ENCODE data around the gene MARK4.

MARK4 gene

DNA sequence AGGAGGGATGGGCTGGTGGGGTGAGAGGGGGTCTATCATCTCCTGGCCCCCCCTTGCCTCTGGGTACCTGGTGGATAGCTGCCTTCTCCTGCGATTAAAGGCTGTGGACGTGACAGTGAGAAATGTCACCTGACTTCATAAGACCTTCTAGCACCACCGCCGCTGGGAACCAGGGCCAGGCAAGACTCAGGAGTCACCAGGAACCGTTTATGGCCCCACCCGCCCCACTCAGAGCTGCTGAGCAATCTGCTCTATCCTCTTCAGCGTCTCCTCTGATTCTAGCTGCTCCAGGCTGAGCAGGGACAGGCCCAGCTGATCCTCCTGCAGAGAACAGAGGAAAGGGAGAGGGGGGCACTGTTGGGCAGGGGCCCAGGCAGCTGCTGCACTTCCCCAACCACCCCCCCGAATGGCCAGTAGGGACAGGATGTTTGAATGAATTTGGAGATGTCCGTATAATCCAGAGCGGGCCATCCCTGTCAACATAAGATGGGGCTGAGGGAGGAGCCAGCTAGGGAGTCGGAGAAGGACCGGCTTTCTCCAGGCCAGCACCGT lies 100.4 kb downstream of the MARK4 start:
- no peak for DNase-seq (ENCODE audit: low read depth)
- no peak overlapping the region for H3K4me3 ChIP-seq (ENCODE audit: low read length)
- TF ChIP-seq, protein P1, sequence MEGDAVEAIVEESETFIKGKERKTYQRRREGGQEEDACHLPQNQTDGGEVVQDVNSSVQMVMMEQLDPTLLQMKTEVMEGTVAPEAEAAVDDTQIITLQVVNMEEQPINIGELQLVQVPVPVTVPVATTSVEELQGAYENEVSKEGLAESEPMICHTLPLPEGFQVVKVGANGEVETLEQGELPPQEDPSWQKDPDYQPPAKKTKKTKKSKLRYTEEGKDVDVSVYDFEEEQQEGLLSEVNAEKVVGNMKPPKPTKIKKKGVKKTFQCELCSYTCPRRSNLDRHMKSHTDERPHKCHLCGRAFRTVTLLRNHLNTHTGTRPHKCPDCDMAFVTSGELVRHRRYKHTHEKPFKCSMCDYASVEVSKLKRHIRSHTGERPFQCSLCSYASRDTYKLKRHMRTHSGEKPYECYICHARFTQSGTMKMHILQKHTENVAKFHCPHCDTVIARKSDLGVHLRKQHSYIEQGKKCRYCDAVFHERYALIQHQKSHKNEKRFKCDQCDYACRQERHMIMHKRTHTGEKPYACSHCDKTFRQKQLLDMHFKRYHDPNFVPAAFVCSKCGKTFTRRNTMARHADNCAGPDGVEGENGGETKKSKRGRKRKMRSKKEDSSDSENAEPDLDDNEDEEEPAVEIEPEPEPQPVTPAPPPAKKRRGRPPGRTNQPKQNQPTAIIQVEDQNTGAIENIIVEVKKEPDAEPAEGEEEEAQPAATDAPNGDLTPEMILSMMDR (conservative IDR thresholded peaks at IDR 0.05; ENCODE audit: low read length): no peak

DNA sequence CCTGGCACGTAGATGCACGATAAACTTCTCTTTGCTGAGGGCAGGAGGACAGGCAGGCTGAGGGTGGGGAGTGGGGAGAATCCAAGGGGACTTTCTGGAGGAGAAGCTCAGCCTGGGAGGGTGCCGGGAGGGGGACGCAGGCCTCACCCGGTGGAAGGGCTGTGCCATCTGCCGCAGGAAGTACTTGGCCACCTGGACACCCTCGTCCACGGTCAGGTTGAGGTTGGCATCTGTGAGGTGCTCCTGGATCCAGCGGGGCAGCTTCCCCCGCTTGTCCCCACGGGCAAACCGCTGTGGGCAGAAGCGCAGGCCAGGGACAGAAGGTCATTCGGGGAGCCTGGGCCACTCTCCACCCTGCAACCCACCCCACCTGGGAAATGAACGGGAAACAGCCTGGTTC lies 101.0 kb downstream of the MARK4 start:
- DNase-seq (ENCODE audit: low read depth): no peak
- H3K4me3 ChIP-seq (ENCODE audit: low read length): no peak overlapping the region
- TF ChIP-seq, protein P1 (conservative IDR thresholded peaks at IDR 0.05; ENCODE audit: low read length): no peak

- TF ChIP-seq, protein P1 (conservative IDR thresholded peaks at IDR 0.05; ENCODE audit: low read length): no peak
- no peak overlapping the region for H3K4me3 ChIP-seq (ENCODE audit: low read length)
- no peak for DNase-seq (ENCODE audit: low read depth)
These were observed 101.4 kb downstream of the MARK4 start for GRCh38 chr19:45352471-45352870.

GRCh38 chr19:45352914-45353796 lies 102.1 kb downstream of the MARK4 start:
- TF ChIP-seq, protein P1 (conservative IDR thresholded peaks at IDR 0.05; ENCODE audit: low read length): no peak
- DNase-seq (ENCODE audit: low read depth): no peak
- H3K4me3 ChIP-seq (ENCODE audit: low read length): no peak overlapping the region

GRCh38 chr19:45354241-45354842 lies 103.3 kb downstream of the MARK4 start:
- DNase-seq (ENCODE audit: low read depth): no peak
- TF ChIP-seq, protein P1 (conservative IDR thresholded peaks at IDR 0.05; ENCODE audit: low read length): no peak
- H3K4me3 ChIP-seq (ENCODE audit: low read length): no peak overlapping the region

Measured in AG10803 (cell line).